HEK293 (cell line): ENCODE data around the gene SF1.
A peak's percentile ranks its signal among the peaks of the same experiment; 100 is the strongest.

Source experiments
- BCL6B ChIP-seq: fragments of 450-650 bp; formaldehyde crosslinking; IDR thresholded peaks from 2 replicates; pipeline ENCODE4 v1.5.1; 2017; ENCODE audit warnings: missing biosample characterization, missing genetic modification characterization
- CTCF ChIP-seq: fragments of 450-650 bp; formaldehyde crosslinking; IDR thresholded peaks from 2 replicates; pipeline ENCODE4 v1.5.1; 2016; ENCODE audit warnings: missing biosample characterization, missing genetic modification characterization
- MEIS1 ChIP-seq: sonication (generic); formaldehyde crosslinking; IDR thresholded peaks from 2 replicates; pipeline ENCODE4 v1.8.1; 2022; ENCODE audit warnings: missing genetic modification reagents, mild to moderate bottlenecking, borderline replicate concordance
- PRDM10 ChIP-seq: fragments of 450-650 bp; formaldehyde crosslinking; IDR thresholded peaks from 2 replicates; pipeline ENCODE4 v1.5.1; 2016; ENCODE audit warnings: missing biosample characterization, missing genetic modification characterization
- SALL2 ChIP-seq: fragments of 450-650 bp; formaldehyde crosslinking; IDR thresholded peaks from 2 replicates; pipeline ENCODE4 v1.5.0; 2017; ENCODE audit warnings: missing biosample characterization, mild to moderate bottlenecking, missing genetic modification characterization, borderline replicate concordance
- TRIM28 ChIP-seq: IDR thresholded peaks from 2 replicates; pipeline ENCODE4 v1.6.1; 2011; ENCODE audit warnings: low read length, control low read depth, borderline replicate concordance
- ZBTB20 ChIP-seq: fragments of 450-650 bp; formaldehyde crosslinking; IDR thresholded peaks from 2 replicates; pipeline ENCODE4 v1.5.1; 2016; ENCODE audit warnings: missing biosample characterization, missing genetic modification characterization
- ZNF121 ChIP-seq: fragments of 450-650 bp; formaldehyde crosslinking; IDR thresholded peaks from 2 replicates; pipeline ENCODE4 v1.5.1; 2016; ENCODE audit warnings: missing biosample characterization, missing genetic modification characterization
- ZNF600 ChIP-seq: fragments of 450-650 bp; formaldehyde crosslinking; IDR thresholded peaks from 2 replicates; pipeline ENCODE4 v1.5.1; 2016; ENCODE audit warnings: missing biosample characterization, missing genetic modification characterization
- ZNF677 ChIP-seq: fragments of 450-650 bp; IDR thresholded peaks from 2 replicates; pipeline ENCODE4 v1.5.0; 2018; ENCODE audit warnings: missing biosample characterization, mild to moderate bottlenecking, missing genetic modification characterization, moderate library complexity
- ZSCAN30 ChIP-seq: fragments of 450-650 bp; IDR thresholded peaks from 2 replicates; pipeline ENCODE4 v1.5.1; 2018; ENCODE audit warnings: missing biosample characterization, mild to moderate bottlenecking, missing genetic modification characterization, moderate library complexity

GRCh38 chr11:64742889-64743590 lies 35.3 kb downstream of the SF1 start:
- TF ChIP-seq ZNF121 (tag by site-specific recombination) (no peak), MEIS1 (CRISPR knock-in tag) (no peak), SALL2 (no peak), CTCF (tag by site-specific recombination) (peak; percentile 84), TRIM28 (no peak), PRDM10 (tag by site-specific recombination) (peak; percentile 63), ZNF677 (tag by site-specific recombination) (no peak), ZNF600 (tag by site-specific recombination) (no peak), BCL6B (tag by site-specific recombination) (no peak), ZSCAN30 (tag by site-specific recombination) (no peak), ZBTB20 (tag by site-specific recombination) (no peak)
